T-helper 1 cell treated with Interleukin-12 subunit alpha and Interleukin-12 subunit beta and Interleukin-4 antibody, amounts not matched to agents 30 μg/mL and 1 μg/mL, for 36 hours (primary cell): ENCODE results near the gene MPG.

Source experiments
- H3K27ac Mint-ChIP-seq: one replicate; pipeline ENCODE4 v1.8.0; 2021; ENCODE audit warnings: mild to moderate bottlenecking, mixed read lengths
- H3K27me3 Mint-ChIP-seq: one replicate; pipeline ENCODE4 v1.8.0; 2021; ENCODE audit warnings: low read depth, mixed read lengths
- H3K36me3 Mint-ChIP-seq: one replicate; pipeline ENCODE4 v1.8.0; 2021; ENCODE audit warnings: low read depth, mixed read lengths
- H3K4me1 Mint-ChIP-seq: one replicate; pipeline ENCODE4 v1.8.0; 2021; ENCODE audit warnings: low read depth, mixed read lengths
- H3K4me3 Mint-ChIP-seq: one replicate; pipeline ENCODE4 v1.8.0; 2021; ENCODE audit warnings: mild to moderate bottlenecking, moderate library complexity, mixed read lengths
- H3K9me3 Mint-ChIP-seq: one replicate; pipeline ENCODE4 v1.8.0; 2021; ENCODE audit warnings: mixed read lengths

MPG gene

GRCh38 chr16:78444-79150 lies 572 bp downstream of the MPG start:
- Mint-ChIP-seq H3K27me3 (peaks cover 14% of the 10 kb centered on the region), H3K4me1 (peaks cover 24% of the 10 kb centered on the region), H3K4me3 (peak overlapping the region; percentile 91)

DNA sequence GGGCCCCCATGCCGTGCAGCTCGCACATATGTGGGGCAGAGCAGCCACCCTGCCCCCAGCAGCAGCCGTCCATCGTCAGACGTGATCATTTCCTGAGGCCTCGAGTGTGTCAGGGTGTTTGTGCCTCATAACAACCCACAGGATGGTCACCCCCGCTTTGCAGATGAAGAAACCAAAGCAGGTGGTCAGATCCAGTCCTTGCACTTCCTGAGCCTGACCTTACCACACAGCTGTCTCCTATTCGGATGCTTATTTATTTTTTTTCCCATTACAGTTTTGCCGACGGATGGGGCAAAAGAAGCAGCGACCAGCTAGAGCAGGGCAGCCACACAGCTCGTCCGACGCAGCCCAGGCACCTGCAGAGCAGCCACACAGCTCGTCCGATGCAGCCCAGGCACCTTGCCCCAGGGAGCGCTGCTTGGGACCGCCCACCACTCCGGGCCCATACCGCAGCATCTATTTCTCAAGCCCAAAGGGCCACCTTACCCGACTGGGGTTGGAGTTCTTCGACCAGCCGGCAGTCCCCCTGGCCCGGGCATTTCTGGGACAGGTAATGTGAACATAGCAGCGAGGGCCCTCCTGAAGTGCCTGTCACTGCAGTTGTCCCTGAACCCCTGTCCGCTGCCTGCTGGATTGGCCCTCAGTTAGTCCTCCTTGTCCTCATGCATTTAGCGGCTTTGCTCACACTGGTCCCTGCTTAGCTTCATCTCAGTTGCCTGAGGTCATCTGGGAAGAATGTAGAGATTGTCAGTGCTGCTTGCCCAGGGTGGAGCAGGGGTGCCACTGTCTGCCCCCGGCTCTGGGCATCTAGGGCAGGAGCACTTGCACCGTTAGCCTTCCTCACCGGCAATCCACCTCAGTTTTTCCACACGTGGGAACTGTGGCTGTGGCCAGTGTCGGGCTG lies 1.4 kb downstream of the MPG start:
- peaks cover 6% of the 10 kb centered on the region for H3K27me3 Mint-ChIP-seq
- peaks cover 28% of the 10 kb centered on the region for H3K4me1 Mint-ChIP-seq
- peak overlapping the region; percentile 91 for H3K4me3 Mint-ChIP-seq
- no peaks in the 10 kb centered on the region for H3K9me3 Mint-ChIP-seq
- H3K36me3 Mint-ChIP-seq, result peaks cover 8% of the 10 kb centered on the region
- peak overlapping the region; percentile 85 for H3K27ac Mint-ChIP-seq

More at GRCh38 chr16:78444-79150, 572 bp downstream of the MPG start:
- Mint-ChIP-seq H3K27ac (peak overlapping the region; percentile 85), H3K9me3 (no peaks in the 10 kb centered on the region), H3K36me3 (peaks cover 4% of the 10 kb centered on the region)

- peak overlapping the region; percentile 36 for H3K27ac Mint-ChIP-seq
- H3K27me3 Mint-ChIP-seq, result no peaks in the 10 kb centered on the region
- H3K4me3 Mint-ChIP-seq, result no peak overlapping the region
- H3K4me1 Mint-ChIP-seq, result peaks cover 24% of the 10 kb centered on the region
- H3K9me3 Mint-ChIP-seq, result no peaks in the 10 kb centered on the region
- peaks cover 15% of the 10 kb centered on the region for H3K36me3 Mint-ChIP-seq
Measured at GRCh38 chr16:83060-83603, 5.1 kb downstream of the MPG start.

GRCh38 chr16:83781-84615 lies 6.0 kb downstream of the MPG start:
- H3K36me3 Mint-ChIP-seq, result peaks cover 15% of the 10 kb centered on the region
- peak overlapping the region; percentile 86 for H3K27ac Mint-ChIP-seq
- H3K27me3 Mint-ChIP-seq, result no peaks in the 10 kb centered on the region
- peak overlapping the region; percentile 61 for H3K4me3 Mint-ChIP-seq
- H3K4me1 Mint-ChIP-seq, result peaks cover 20% of the 10 kb centered on the region
- no peaks in the 10 kb centered on the region for H3K9me3 Mint-ChIP-seq

DNA sequence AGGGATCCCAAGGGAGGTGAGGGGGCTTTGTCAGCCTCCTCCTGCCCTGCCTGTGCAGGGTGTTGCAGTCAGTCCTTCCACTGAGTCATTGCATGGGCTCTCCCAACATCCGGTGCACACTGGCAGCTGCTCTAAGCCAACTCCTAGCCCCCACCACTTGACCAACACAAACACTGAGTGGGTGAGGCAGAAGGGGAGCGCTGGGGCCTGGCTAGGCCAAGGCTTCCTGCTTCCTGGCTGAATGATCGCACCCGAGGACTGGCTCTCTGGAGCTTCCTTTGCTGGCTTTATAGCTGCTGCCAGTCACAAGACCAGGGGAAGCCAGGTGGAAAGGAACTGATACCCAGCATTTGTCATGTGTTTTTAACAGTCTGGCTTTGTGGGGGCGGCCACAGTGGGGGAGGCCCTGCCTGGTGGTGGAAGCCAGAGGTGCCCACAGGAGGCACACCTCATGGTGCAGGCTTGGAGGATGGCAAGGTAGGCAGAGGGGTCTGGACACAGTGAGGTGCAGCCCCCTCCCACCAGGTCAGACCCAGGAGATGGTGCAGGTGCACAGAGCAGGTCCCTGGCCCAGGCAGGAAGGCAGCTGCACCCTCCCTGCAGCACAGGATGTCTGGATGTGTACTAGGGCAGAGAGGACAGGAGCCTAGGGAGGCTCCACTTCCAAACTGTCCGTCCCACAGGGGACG lies 6.8 kb downstream of the MPG start:
- peak overlapping the region; percentile 86 for H3K27ac Mint-ChIP-seq
- no peak overlapping the region for H3K4me3 Mint-ChIP-seq
- peaks cover 15% of the 10 kb centered on the region for H3K4me1 Mint-ChIP-seq
- peaks cover 12% of the 10 kb centered on the region for H3K36me3 Mint-ChIP-seq
- H3K27me3 Mint-ChIP-seq, result no peaks in the 10 kb centered on the region
- H3K9me3 Mint-ChIP-seq, result no peaks in the 10 kb centered on the region

- Mint-ChIP-seq H3K27me3 (no peaks in the 10 kb centered on the region), H3K9me3 (no peaks in the 10 kb centered on the region), H3K4me1 (peaks cover 15% of the 10 kb centered on the region), H3K4me3 (no peak overlapping the region), H3K36me3 (peaks cover 12% of the 10 kb centered on the region), H3K27ac (no peak overlapping the region)
Measured at GRCh38 chr16:85407-85782, 7.4 kb downstream of the MPG start.

DNA sequence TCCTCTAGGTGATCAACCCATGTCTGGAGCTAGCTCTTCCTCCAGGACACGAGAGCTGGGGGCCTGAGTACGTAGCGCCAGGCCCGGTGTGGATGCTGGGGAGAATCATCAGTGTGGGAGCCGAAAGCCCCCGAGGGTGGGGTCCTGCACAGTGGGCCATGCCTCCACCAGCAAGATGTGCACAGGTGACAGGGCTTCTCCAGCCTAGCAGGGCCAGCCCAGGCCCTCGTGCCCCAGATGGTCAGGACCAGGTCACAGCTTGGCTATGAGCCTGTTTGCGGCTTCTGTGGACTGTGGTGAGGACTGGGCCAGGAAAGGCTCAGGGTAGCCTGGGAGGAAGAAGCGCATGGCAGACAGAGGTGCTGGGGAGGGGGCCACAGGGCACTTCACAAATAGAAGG lies 7.8 kb downstream of the MPG start:
- H3K4me3 Mint-ChIP-seq, result no peak overlapping the region
- peaks cover 15% of the 10 kb centered on the region for H3K4me1 Mint-ChIP-seq
- no peaks in the 10 kb centered on the region for H3K9me3 Mint-ChIP-seq
- H3K27ac Mint-ChIP-seq, result no peak overlapping the region
- H3K27me3 Mint-ChIP-seq, result no peaks in the 10 kb centered on the region
- peaks cover 12% of the 10 kb centered on the region for H3K36me3 Mint-ChIP-seq

GRCh38 chr16:86483-86952 lies 8.5 kb downstream of the MPG start:
- no peak overlapping the region for H3K27ac Mint-ChIP-seq
- no peaks in the 10 kb centered on the region for H3K9me3 Mint-ChIP-seq
- H3K4me3 Mint-ChIP-seq, result no peak overlapping the region
- no peaks in the 10 kb centered on the region for H3K27me3 Mint-ChIP-seq
- H3K4me1 Mint-ChIP-seq, result peaks cover 15% of the 10 kb centered on the region
- peaks cover 12% of the 10 kb centered on the region for H3K36me3 Mint-ChIP-seq

- no peaks in the 10 kb centered on the region for H3K27me3 Mint-ChIP-seq
- peaks cover 11% of the 10 kb centered on the region for H3K36me3 Mint-ChIP-seq
- no peak overlapping the region for H3K27ac Mint-ChIP-seq
- peaks cover 13% of the 10 kb centered on the region for H3K4me1 Mint-ChIP-seq
- H3K4me3 Mint-ChIP-seq, result no peak overlapping the region
- no peaks in the 10 kb centered on the region for H3K9me3 Mint-ChIP-seq
Measured at GRCh38 chr16:88613-89012, 10.6 kb downstream of the MPG start.

GRCh38 chr16:89391-90302 lies 11.6 kb downstream of the MPG start:
- Mint-ChIP-seq H3K4me3 (no peak overlapping the region), H3K27ac (no peak overlapping the region), H3K36me3 (peaks cover 7% of the 10 kb centered on the region), H3K27me3 (no peaks in the 10 kb centered on the region), H3K4me1 (peaks cover 6% of the 10 kb centered on the region), H3K9me3 (no peaks in the 10 kb centered on the region)

GRCh38 chr16:91484-91883 lies 13.5 kb downstream of the MPG start:
- H3K36me3 Mint-ChIP-seq, result no peaks in the 10 kb centered on the region
- no peaks in the 10 kb centered on the region for H3K4me1 Mint-ChIP-seq
- H3K27me3 Mint-ChIP-seq, result no peaks in the 10 kb centered on the region
- H3K4me3 Mint-ChIP-seq, result no peak overlapping the region
- H3K9me3 Mint-ChIP-seq, result no peaks in the 10 kb centered on the region
- H3K27ac Mint-ChIP-seq, result no peak overlapping the region

- Mint-ChIP-seq H3K27ac (peak overlapping the region; percentile 10), H3K27me3 (no peaks in the 10 kb centered on the region)
Measured at GRCh38 chr16:92431-93339, 14.7 kb downstream of the MPG start.

More at GRCh38 chr16:92431-93339, 14.7 kb downstream of the MPG start:
- Mint-ChIP-seq H3K9me3 (no peaks in the 10 kb centered on the region), H3K4me3 (no peak overlapping the region), H3K4me1 (no peaks in the 10 kb centered on the region), H3K36me3 (no peaks in the 10 kb centered on the region)
